Stimulated activated CD8-positive, alpha-beta memory T cell treated with anti-CD3 and anti-CD28 coated beads, Interleukin-7, amount 100 ng/mL, for 4 hours (primary cell): ENCODE data around the gene TLX2.
"Not testable (repeated sequence)": the region's sequence is repeated elsewhere in the genome, so short reads cannot be mapped to it uniquely, and the experiment has no call there.

ENCODE experiments used
- DNase-seq, 2 donors: peaks; one replicate each; pipeline ENCODE4 v3.0.0-alpha.2; 2020; ENCODE audit warnings: low read depth in 2 of 2

TLX2 gene

DNA sequence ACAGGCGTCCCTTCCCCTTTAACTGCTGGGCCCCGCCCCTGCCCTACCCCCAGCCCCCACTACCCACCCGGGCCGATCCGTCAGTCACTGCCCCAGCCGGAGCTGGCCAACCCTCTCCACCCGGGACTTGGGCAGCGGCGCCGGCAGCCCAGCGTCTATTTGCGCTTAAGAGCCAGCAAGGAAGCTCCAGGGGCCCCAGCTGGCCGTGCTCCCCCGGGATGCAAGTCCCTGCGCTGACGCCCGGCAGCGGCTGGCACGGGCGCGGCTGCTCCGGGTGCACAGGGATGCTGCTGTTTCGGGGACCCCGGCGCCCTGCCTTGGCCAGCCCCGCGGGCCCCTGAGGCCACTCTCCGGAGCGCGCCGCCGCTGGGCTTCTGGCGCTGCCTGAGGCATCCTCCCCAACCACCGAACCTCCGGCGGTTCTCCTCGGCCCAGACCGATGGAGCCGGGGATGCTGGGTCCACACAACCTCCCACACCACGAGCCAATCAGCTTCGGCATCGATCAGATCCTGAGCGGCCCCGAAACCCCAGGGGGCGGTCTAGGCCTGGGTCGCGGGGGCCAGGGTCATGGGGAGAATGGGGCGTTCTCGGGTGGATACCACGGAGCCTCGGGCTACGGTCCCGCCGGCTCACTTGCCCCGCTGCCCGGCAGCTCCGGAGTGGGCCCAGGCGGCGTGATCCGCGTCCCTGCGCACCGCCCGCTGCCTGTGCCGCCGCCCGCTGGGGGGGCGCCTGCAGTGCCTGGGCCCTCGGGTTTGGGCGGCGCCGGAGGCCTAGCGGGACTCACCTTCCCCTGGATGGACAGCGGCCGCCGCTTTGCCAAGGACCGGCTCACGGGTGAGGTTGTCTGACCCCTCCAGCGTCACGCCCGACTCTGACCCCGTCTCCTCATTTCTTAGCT, at the start of gene TLX2:
TLX2 (plus strand) TSS at position 83 of the 903 bp plus-strand sequence; CDS start at position 440, 357 bp downstream.
- DNase-seq = no peak

DNA sequence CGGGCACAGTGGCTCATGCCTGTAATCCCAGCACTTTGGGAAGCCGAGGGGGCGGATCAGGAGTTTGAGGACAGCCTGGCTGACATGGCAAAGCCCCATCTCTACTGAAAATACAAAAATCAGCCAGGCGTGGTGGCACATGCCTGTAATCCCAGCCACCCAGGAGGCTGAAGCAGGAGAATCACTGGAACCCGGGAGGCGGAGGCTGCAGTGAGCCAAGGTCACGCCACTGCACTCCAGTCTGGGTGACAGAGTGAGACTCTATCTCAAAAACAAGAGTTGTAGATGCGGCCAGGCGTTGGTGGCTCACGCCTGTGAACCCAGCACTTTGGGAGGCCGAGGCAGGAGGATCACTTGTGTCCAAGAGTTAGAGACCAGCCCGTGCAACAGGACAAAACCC, 43.5 kb upstream of the TLX2 start:
- DNase-seq = not testable (repeated sequence)

DNA sequence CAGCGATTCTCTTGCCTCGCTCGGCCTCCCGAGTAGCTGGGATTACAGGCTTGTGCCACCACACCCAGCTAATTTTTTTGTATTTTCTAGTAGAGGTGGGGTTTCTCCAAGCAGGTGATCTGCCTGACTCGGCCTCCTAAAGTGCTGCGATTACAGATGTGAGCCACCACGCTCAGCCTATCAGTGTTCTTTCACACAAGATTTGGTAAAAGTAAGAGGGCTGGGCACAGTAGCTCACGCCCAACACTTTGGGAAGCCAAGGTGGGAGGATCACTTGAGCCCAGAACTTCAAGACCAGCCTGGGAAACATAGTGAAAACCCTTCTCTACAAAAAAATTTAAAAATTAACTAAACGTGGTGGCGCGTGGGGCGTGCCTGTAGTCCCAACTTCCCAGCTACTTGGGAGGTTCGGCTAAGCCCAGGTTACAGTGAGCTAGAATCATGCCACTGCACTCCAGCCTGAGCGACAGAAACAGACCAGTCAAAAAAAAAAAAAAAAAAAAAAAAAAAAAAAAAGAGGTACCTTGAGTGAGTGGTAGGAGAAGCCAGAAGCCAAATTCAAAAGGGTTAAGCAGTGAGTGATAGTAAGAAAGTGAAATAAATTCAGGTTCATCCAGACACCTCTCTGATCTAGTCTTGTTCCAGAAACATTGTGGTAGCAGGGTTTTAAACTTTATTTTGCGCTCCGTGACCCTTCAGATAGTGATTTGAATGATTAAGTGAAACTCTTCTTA, 42.8 kb upstream of the TLX2 start:
- DNase-seq = no peak

DNA sequence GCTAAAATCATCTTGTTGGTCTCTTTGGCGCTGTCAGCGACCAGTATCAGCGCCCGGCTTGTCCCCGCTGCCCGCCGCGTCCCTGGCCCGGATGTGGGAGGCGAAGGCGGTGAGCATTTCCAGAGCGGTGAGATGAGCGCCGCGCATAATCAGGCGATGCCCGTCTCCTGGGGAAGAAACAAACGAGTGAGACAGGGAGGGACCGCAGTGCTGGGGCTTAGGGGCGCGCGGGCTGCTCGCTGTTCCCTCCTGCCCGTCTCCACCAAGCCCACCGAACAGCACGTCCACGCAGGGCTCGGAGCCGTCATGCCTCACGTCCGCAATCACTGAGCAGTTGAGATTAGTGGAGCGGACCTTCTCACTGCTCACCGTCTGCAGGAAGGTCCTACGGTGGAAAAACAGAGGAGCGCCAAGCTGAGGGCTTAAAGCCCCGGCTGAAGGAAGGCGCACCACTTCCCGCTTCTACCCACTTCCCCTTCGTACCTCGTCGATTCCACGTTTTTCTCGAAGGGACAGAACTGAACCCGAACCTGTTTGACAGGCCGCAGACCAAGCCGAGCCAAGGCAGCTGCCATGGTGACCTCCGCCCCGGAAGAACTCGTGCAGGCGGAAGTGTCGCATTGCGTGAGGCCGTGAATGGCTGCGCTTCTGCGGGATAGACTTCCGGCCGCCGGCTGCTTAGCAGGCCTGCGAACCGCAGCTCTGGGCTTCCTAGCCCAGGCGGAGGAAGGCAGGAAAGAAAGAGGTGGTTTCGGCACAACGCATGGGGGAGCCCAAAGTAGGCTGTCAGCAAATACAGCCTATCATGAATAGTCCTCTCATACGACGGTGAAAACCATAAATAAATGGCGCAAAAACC, 41.9 kb upstream of the TLX2 start, which contains the start of gene MRPL53:
MRPL53 (minus strand) TSS at position 595 of the 859 bp plus-strand sequence; CDS start at position 575, 20 bp downstream.
- DNase-seq = peak; percentile 90 to 91

DNA sequence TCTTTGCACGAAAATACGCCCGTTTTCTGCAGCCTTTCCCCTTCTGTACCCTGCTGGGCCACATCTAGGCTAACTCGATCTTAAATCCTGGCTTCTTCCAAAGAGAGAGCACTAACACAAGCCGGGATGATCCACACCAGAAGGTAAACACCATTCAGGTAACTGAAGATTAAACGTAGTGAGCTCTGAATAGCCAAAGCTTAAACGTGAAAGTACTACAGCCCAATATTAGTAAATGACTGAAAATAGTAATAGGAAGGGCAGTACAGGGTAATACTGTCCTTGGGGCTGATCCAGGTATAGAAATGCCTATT, 41.3 kb upstream of the TLX2 start:
- no peak for DNase-seq

DNA sequence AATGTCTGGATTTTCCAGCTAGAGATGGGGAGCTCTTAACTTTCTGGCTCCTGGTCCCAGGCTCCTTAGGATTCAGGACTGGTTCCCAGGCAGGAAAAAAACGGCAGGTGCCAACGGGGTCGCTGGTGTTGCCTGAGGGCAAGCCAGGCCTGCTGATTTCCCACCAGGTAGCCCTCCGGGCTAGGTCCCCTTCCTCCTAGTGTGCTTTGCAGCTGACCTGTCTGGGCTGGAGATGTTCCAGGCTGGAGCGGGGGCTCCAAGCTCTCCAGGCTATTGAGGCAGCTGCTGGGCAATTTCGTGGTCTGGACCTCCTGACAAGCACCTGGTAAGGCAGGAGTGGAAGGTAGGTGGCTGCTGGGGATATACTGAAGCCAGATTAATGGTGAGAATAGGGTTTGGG, 39.8 kb upstream of the TLX2 start:
- DNase-seq = no peak

DNA sequence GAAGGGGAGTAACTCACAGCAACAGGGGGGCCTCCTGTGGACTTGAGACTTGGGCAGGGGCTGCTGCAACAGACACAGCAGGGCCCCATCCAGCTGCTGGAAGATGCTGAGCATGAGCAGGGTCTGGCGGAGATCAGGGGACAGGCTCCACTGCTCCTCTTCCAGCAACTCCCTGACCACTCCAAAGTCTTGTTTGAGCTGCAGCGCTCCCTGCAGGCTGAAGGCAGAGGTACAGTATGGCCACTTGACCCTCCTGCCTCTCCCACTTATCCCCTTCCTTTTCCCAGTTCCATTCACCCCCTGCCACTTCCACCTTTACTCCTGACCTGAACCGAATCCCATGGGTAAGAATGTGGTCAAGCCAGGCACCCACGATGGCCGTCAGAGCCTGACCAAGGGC, 39.4 kb upstream of the TLX2 start:
- no peak for DNase-seq

DNA sequence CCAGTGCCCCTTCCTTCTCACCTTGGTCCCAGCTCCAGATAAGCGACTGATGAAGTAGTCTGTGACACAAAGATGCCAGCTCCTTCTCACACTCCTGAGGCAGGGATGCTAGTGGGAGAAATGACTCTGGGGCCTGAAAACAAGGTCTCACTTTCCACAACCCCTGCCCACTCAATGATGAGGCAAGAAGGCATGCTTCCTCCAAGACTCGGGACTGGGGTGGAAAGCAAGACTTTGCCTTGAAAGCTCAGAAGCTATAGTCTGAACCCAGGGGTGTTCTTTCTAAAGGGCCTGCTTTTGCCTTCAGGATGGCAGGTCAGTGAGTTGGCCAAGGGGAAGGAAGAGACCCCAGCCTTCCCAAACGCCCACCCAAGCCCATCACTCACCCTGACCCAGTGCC, 32.8 kb upstream of the TLX2 start:
- no peak for DNase-seq

DNA sequence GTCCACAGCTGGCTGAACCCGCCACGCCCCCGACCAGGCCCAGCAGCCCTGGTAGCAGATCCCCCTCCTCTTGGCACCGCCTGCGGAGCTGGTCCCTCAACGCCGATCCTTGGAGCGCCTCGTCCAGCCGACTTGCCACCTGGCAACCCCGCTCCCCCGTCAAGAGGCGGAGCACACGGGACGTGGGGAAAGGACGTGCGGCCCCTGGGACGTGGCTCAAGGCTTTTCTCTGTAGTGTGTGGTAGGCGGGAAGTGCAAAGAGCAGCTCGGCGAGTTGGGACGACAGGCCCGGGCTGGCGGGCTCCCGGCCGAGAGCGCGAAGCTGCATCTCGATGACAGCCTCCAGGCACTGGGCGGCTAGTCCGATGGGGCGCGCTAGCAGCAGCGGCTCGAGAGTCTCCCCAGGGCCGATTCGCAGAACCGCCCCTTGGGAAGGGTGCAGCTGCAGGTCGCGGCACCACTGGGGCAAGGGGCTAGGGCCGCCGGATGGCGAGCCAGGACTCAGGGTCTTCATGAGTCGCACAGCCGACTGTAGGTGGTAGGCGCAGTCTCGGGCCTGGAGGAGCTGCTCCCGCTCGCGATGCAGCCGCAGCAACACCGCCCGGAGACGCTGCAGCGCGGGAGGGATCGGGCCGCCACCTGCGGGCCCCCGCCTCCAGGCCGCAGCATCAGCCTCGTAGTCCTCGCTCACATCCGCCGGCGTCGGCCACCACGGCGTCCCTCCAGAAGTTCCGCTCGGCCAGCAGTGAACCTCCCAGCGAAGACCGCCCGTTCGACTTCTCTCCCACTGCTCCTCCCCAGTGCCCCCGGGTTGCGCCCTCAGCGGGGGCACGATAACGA, 32.1 kb upstream of the TLX2 start:
- DNase-seq = peak in 1 of 2 donors; percentile 39

DNA sequence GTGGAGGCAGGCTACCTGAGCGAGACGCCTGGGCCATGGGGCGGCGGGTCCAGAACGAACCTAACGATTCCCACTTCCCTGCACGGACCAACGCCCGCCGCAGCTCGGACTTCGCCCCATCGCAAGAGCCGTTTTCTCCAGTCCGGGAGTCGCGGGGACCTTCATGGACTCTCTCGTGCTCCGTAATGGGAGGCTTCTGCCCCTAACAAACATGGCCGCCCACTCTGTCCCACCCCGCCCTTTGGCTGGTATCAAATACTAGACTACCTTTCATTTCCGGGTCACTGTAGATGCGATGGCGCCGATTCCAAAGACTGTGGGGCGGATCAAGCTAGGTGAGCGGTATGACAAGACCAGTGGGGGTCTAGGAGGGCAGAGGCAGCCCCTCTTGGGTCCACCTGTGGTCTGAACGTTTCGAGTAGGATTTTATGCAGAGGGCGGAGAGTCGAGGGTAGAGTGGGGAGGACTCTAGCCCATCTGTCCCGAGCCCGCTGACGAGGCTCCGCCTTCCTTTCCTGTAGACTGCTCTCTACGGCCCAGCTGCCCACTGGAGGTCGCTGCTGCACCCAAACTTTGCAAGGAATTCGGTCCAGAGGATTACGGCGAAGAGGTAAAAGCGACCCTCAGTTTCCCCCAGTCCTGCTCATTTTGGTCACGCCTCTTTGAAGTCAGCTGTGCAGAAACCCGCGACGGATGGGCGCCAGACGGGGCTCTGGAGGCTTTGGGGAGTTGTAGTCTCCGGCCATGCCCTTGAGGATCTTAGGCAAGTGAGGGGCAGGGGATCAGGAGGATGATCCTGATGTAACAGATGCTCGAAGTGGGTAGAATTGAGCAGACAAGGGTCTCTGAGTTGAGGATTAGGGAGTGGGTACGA, 31.2 kb upstream of the TLX2 start, which contains the start of the genes CCDC142 and TTC31:
CCDC142 (minus strand) TSS at position 198 of the 874 bp plus-strand sequence; CDS start at position 37, 161 bp downstream.
TTC31 (plus strand) TSS at position 281 of the 874 bp plus-strand sequence; CDS start at position 296, 15 bp downstream.
- DNase-seq = peak; percentile 88 to 93

DNA sequence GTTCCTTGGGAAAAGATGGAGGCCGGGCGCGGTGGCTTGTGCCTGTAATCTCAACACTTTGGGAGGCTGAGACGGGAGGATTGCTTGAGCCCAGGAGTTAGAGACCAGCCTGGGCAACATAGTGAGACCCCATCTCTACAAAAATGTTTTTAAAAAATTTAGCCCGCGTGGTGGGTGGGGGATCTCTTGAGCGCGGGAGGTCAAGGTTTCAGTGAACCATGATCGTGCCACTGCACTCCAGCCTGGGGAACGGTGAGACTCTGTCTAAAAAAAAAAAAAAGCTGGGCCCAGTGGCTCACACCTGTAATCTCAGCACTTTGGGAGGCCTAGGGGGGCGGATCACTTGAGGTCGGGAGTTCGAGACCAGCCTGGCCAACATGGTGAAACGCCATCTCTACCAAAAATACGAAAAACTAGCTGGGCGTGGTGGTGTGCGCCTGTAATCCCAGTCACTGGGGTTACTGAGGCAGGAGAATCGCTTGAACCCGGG, 30.5 kb upstream of the TLX2 start:
- not testable (repeated sequence) for DNase-seq

DNA sequence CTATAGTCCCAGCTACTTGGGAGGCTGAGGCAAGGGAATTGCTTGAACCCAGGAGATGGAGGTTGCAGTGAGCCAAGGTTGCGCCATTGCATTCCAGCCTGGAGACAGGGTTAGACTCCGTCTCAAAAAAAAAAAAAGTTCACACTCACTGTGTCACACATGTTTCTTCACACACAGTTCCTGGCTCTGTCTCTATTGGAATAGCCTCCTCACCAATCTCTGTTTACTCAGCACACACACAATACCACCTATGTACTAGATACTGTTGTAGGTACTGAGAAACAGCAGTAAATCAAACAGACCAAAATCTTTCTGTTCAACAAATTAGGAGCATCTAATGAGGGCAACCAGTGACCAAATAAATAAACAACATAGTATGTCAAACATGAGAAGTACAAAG, 28.1 kb upstream of the TLX2 start:
- DNase-seq = no peak

DNA sequence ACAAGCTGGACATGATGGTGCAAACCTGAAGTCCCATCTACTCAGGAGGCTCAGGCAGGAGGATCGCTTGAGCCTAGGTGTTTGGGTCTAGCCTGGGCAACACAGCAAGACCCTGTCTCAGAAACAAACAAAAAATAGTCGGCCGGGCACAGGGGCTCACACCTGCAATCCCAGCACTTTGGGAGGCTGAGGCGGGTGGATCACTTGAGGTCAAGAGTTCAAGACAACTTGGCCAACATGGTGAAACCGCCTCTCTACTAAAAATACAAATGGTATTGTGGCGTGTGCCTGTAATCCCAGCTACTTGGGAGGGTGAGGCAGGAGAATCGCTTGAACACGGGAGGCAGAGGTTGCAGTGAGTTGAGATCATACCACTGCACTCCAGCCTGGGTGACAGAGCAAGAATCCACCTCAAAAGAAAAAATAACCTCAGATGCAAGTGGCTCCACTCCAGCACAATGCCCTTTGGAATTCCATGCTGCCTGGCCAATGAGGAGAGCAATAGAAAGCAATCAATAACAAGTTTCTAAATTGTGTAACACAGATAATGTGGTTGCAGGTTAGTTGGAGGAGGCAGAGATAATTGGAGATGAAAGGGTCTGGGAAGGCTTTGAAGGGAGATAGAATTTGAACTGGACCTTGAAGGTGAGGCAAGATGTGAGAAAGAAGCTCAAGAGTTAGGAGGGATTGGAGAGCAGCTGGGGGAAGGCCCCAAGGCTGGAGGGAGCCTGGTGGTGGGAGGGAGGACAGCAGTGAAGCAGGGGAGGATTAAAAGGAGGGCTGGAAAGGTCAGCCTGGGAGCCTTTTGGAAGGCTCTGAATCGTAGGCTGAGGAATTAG, 25.4 kb upstream of the TLX2 start:
- DNase-seq = no peak

DNA sequence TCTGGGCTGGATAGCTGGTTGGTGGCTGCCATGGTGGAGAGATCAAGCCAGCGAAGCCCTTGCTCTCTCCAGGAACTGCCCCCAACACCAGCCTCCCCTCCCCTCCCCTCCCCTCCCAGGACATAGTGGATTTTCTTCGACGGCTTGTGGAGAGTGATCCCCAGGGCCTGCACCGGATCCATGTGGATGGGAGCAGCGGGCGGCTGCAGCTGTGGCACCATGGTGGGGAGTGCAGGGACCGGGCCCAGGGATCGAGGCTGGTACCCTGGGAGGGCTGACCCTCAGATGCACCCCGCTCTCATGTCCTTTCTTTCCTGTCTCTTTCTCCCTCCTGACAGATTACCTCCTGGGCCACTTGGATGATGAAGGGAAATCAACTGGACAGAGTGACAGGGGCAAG, 24.3 kb upstream of the TLX2 start:
- no peak for DNase-seq

DNA sequence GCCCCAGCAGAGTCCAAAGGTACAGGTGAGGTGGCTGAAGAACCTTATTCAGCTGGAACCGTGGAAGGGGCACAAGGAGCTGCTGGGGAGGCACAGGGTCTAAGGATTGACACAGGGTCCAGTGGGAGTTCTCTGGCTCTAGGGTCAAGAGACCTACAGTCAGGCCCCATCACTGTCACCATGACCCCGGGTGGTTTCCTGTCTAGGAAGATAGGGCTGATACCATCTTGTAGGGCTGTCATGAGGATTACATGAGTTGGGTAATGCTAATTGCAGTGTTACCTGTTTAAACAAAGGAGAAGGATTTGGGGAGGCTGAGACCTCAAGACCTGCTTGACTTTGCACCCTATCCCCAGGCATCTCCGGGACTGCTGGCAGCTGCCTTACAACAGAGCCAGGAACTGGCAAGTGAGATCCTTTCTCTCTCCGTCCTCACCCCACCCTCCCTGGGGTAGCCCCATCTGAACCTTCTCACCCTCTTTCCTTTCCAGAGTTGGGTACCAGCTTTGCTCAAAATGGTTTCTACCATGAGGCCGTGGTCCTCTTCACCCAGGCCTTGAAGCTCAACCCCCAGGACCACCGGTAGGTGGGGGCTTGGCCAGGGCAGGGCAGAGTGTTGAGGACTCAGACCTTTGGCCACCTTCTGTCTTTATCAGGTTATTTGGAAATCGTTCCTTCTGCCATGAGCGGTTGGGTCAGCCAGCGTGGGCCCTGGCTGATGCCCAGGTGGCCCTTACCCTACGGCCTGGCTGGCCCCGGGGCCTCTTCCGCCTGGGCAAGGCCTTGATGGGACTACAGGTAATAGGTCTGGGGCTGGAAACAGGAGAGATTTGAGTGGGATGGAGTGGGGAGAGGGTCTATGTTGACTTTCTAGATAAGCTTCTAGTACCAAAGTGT, 22.4 kb upstream of the TLX2 start:
- no peak for DNase-seq

DNA sequence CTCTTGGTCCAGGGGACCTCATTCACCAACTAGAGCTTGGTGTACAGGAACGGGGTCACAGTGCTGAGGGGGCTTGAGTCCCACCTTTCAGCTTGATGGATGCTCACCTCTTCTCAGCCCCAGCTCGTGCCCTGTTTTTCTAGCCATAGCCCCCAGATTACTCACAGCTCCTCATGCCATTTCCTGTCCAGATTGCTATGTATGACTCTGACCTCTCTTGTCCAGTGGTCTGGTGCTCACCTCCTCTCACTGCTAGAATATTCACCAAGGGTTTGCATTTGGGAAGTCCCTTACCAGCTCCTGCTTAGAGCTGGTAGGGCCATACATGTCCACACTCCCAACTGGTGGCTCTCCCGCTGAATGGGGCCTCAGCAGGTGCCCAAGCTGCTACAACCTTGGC, 20.7 kb upstream of the TLX2 start:
- DNase-seq = no peak

DNA sequence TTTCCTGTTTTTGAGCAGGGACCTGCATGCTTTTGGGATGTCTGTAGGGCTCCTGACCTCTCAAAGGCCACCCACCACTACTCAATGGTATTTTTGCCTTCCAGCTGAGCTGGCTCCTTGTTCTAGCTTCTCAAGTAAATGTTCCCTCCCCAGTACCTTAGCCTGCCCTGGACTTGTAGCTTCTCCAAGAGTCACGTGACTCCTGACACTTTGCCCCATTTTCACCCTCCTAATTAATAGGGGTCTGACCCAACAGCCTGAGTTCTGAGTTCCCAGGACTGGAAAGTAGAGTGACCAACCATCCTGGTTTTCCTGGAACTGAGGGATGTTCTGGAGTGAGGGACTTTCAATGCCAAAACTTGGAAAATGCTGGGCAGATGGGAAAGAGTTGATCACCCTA, 18.8 kb upstream of the TLX2 start:
- no peak for DNase-seq
